Mesendoderm (in vitro differentiated cells): ENCODE data around the gene SPECC1.
"Not testable (repeated sequence)": the region's sequence is repeated elsewhere in the genome, so short reads cannot be mapped to it uniquely, and the experiment has no call there.

ENCODE experiments used
- DNase-seq: peaks from one replicate; pipeline ENCODE4 v3.0.0; 2013
- H2AK5ac ChIP-seq: 2 replicates; pipeline ENCODE4 v1.6.1; 2013; ENCODE audit warnings: low read length, inconsistent platforms
- H2BK120ac ChIP-seq: 2 replicates; pipeline ENCODE4 v1.6.1; 2013; ENCODE audit warnings: low read depth, mild to moderate bottlenecking, low read length, moderate library complexity, mixed read lengths
- H2BK15ac ChIP-seq: replicated peaks from 2 replicates; pipeline ENCODE4 v1.6.1; 2013; ENCODE audit warnings: low read depth, mild to moderate bottlenecking, moderate library complexity
- H2BK5ac ChIP-seq: 2 replicates; pipeline ENCODE4 v1.6.1; 2013; ENCODE audit warnings: low read length, inconsistent platforms
- H3K18ac ChIP-seq: 2 replicates; pipeline ENCODE4 v1.6.1; 2013; ENCODE audit warnings: mild to moderate bottlenecking, low read length, mixed read lengths
- H3K23ac ChIP-seq: one replicate; pipeline ENCODE4 v1.6.1; 2013; ENCODE audit warnings: low read length
- H3K27ac ChIP-seq: 2 replicates; pipeline ENCODE4 v1.5.1; 2013; ENCODE audit warnings: low read depth, mild to moderate bottlenecking, inconsistent platforms, low read length, moderate library complexity
- H3K27me3 ChIP-seq: 2 replicates; pipeline ENCODE4 v1.6.1; 2013; ENCODE audit warnings: low read length, control low read depth, mild to moderate bottlenecking, inconsistent platforms; ENCODE audit not compliant: insufficient read depth, poor library complexity
- H3K36me3 ChIP-seq: 2 replicates; pipeline ENCODE4 v1.6.1; 2013; ENCODE audit warnings: low read length, inconsistent platforms; ENCODE audit not compliant: control insufficient read depth, insufficient read depth
- H3K4ac ChIP-seq: one replicate; pipeline ENCODE4 v1.6.1; 2013; ENCODE audit warnings: low read depth, mild to moderate bottlenecking, low read length, moderate library complexity
- H3K4me1 ChIP-seq: 2 replicates; pipeline ENCODE4 v1.6.1; 2013; ENCODE audit warnings: low read depth, low read length, inconsistent platforms; ENCODE audit not compliant: control insufficient read depth
- H3K4me2 ChIP-seq: 2 replicates; pipeline ENCODE4 v1.6.1; 2013; ENCODE audit warnings: low read length
- H3K4me3 ChIP-seq: 2 replicates; pipeline ENCODE4 v1.5.1; 2013; ENCODE audit warnings: mild to moderate bottlenecking, low read length
- H3K56ac ChIP-seq: one replicate; pipeline ENCODE4 v1.6.1; 2013; ENCODE audit warnings: low read length
- H3K79me1 ChIP-seq: 2 replicates; pipeline ENCODE4 v1.6.1; 2013; ENCODE audit warnings: low read length, inconsistent platforms
- H3K79me2 ChIP-seq: 2 replicates; pipeline ENCODE4 v1.6.1; 2013; ENCODE audit warnings: mild to moderate bottlenecking, low read length; ENCODE audit not compliant: control insufficient read depth, insufficient read depth
- H3K9ac ChIP-seq: 2 replicates; pipeline ENCODE4 v1.6.1; 2013; ENCODE audit warnings: low read length, inconsistent platforms
- H4K5ac ChIP-seq: one replicate; pipeline ENCODE4 v1.6.1; 2013; ENCODE audit warnings: low read length
- H4K8ac ChIP-seq: one replicate; pipeline ENCODE4 v1.6.1; 2013; ENCODE audit warnings: low read depth, mild to moderate bottlenecking, control low read depth, low read length, moderate library complexity
- WGBS: extraction: QIAGEN DNeasy Blood & Tissue Kit; methylation state at CpG from one replicate; pipeline ENCODE4 v1.1.7; 2013; ENCODE audit warnings: low lambda C conversion rate, missing lambda C conversion rate; ENCODE audit not compliant: insufficient coverage; ENCODE audit errors: extremely low coverage; 5-methylcytosine and 5-hydroxymethylcytosine counted together

Gene SPECC1

DNA sequence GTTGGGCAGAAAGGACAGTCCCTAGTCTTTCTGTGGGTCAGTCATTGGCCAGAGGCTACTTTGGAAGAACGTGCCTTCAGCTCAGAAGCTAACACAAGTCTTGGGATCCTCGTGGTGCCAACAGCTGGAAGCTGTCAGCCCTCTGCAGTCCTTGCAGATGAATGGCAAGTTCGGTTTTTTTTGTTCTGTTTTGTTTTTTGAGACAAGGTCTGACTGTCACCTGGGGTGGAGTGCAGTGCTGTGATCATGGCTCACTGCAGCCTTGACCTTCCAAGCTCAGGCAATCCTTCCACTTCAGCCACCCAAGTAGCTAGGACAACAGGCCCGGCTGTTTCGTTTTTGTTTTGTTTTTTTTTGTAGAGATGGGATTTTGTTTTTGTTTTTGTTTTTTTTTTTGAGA, 149.4 kb downstream of the SPECC1 start:
- no peak overlapping the region for H4K5ac ChIP-seq
- H3K27ac ChIP-seq: no peak overlapping the region
- no peak overlapping the region for H3K4me3 ChIP-seq
- peaks cover 25% of the 10 kb centered on the region for H3K79me2 ChIP-seq
- no peaks in the 10 kb centered on the region for H3K4me1 ChIP-seq
- no peak overlapping the region for H3K56ac ChIP-seq
- H3K36me3 ChIP-seq: no peaks in the 10 kb centered on the region
- H2BK120ac ChIP-seq: no peak overlapping the region
- H3K9ac ChIP-seq: no peak overlapping the region
- no peak for DNase-seq
- no peak overlapping the region for H2BK5ac ChIP-seq
- no peak overlapping the region for H3K4me2 ChIP-seq
- H4K8ac ChIP-seq: no peak overlapping the region
- no peak overlapping the region for H2AK5ac ChIP-seq
- H3K79me1 ChIP-seq: peaks cover 14% of the 10 kb centered on the region
- H3K23ac ChIP-seq: no peak overlapping the region
- no peak overlapping the region for H3K4ac ChIP-seq
- no peak overlapping the region for H2BK15ac ChIP-seq
- WGBS: no CpG with 5 or more reads among the region's 5 CpGs
- no peak overlapping the region for H3K18ac ChIP-seq
- no peaks in the 10 kb centered on the region for H3K27me3 ChIP-seq

DNA sequence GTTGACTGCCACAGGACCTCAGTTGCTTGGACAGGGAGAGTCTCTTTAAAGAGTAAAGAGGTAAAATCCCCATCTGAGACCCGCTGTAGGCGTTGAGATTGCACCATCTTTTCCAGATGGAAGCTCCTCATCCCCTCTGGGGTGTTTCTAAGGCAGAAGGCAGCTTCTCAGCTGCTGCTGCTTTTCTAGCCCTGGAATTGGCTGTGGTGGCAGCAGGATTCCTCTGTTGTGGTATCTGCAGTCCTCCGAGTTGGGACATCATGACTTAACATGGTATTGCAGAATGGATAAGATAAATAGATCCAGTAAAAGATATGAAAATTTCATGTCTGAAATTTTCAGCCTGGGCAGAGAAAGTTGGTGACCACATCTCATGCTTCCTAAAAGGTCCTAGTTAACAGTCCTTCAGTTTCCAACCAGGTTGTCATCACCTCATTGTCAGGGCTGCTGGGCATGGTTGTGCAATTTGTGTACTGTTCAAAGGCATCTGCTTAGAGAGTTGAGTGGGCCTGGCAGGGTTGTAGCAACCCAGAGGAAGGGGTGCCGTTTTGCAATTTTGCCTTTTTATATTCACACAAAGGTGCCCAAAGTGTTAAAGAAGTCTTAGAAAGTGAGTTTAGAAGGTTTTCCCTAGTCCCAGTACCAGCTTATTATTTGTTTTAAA, 150.4 kb downstream of the SPECC1 start:
- Histone ChIP-seq H2BK120ac (no peak overlapping the region), H3K18ac (no peak overlapping the region), H3K4me3 (no peak overlapping the region), H3K4me2 (no peak overlapping the region), H4K5ac (no peak overlapping the region), H3K27ac (no peak overlapping the region), H3K4me1 (no peaks in the 10 kb centered on the region), H3K36me3 (no peaks in the 10 kb centered on the region), H3K23ac (no peak overlapping the region), H3K56ac (no peak overlapping the region), H2BK5ac (no peak overlapping the region), H2AK5ac (no peak overlapping the region), H3K4ac (no peak overlapping the region), H3K79me1 (peaks cover 14% of the 10 kb centered on the region), H3K79me2 (peaks cover 28% of the 10 kb centered on the region), H4K8ac (no peak overlapping the region), H3K27me3 (no peaks in the 10 kb centered on the region), H2BK15ac (no peak overlapping the region), H3K9ac (no peak overlapping the region)
- WGBS: no CpG with 5 or more reads among the region's 4 CpGs
- no peak for DNase-seq

GRCh38 chr17:20165516-20165915, 156.4 kb downstream of the SPECC1 start:
- not testable (repeated sequence) for H3K4ac ChIP-seq, H3K18ac ChIP-seq, H3K4me2 ChIP-seq, H4K5ac ChIP-seq, H2BK120ac ChIP-seq, H3K4me3 ChIP-seq, H3K27me3 ChIP-seq, H3K36me3 ChIP-seq, H3K27ac ChIP-seq, H2AK5ac ChIP-seq, DNase-seq, H2BK15ac ChIP-seq, H3K4me1 ChIP-seq, H3K9ac ChIP-seq, H3K79me1 ChIP-seq, H3K56ac ChIP-seq, H3K23ac ChIP-seq, H2BK5ac ChIP-seq, H4K8ac ChIP-seq
- no CpG with 5 or more reads among the region's 4 CpGs for WGBS
- peaks cover 16% of the 10 kb centered on the region for H3K79me2 ChIP-seq

GRCh38 chr17:20170085-20170484, 160.9 kb downstream of the SPECC1 start:
- Histone ChIP-seq H2AK5ac (no peak overlapping the region), H3K27ac (no peak overlapping the region), H3K56ac (no peak overlapping the region), H3K79me2 (peaks cover 35% of the 10 kb centered on the region), H3K36me3 (no peaks in the 10 kb centered on the region), H2BK5ac (no peak overlapping the region), H3K18ac (no peak overlapping the region), H3K4me3 (no peak overlapping the region), H3K27me3 (no peaks in the 10 kb centered on the region), H3K4me1 (peaks cover 5% of the 10 kb centered on the region), H4K5ac (no peak overlapping the region), H2BK120ac (no peak overlapping the region), H3K9ac (no peak overlapping the region), H2BK15ac (no peak overlapping the region), H3K23ac (no peak overlapping the region), H3K79me1 (peaks cover 11% of the 10 kb centered on the region), H3K4me2 (no peak overlapping the region), H3K4ac (no peak overlapping the region), H4K8ac (no peak overlapping the region)
- WGBS: no CpG with 5 or more reads among the region's 3 CpGs
- no peak for DNase-seq

GRCh38 chr17:20171741-20172365, 162.7 kb downstream of the SPECC1 start:
- WGBS: no CpG with 5 or more reads among the region's 2 CpGs
- no peak overlapping the region for H3K4ac ChIP-seq
- H3K4me3 ChIP-seq: no peak overlapping the region
- H2BK15ac ChIP-seq: no peak overlapping the region
- peaks cover 5% of the 10 kb centered on the region for H3K4me1 ChIP-seq
- H3K27me3 ChIP-seq: no peaks in the 10 kb centered on the region
- DNase-seq: peak; percentile 90
- no peak overlapping the region for H2BK5ac ChIP-seq
- H3K79me1 ChIP-seq: peaks cover 13% of the 10 kb centered on the region
- H3K36me3 ChIP-seq: no peaks in the 10 kb centered on the region
- H3K27ac ChIP-seq: no peak overlapping the region
- peaks cover 39% of the 10 kb centered on the region for H3K79me2 ChIP-seq
- H3K56ac ChIP-seq: no peak overlapping the region
- no peak overlapping the region for H3K18ac ChIP-seq
- no peak overlapping the region for H3K4me2 ChIP-seq
- H4K5ac ChIP-seq: no peak overlapping the region
- no peak overlapping the region for H2AK5ac ChIP-seq
- no peak overlapping the region for H3K9ac ChIP-seq
- H2BK120ac ChIP-seq: no peak overlapping the region
- no peak overlapping the region for H4K8ac ChIP-seq
- no peak overlapping the region for H3K23ac ChIP-seq

GRCh38 chr17:20172376-20172775, 163.2 kb downstream of the SPECC1 start:
- H3K36me3 ChIP-seq: no peaks in the 10 kb centered on the region
- H3K27me3 ChIP-seq: no peaks in the 10 kb centered on the region
- peak; percentile 50 for DNase-seq
- no peak overlapping the region for H3K23ac ChIP-seq
- H3K56ac ChIP-seq: peak overlapping the region; percentile 12
- H2BK120ac ChIP-seq: no peak overlapping the region
- H2BK5ac ChIP-seq: no peak overlapping the region
- H3K18ac ChIP-seq: no peak overlapping the region
- no peak overlapping the region for H2BK15ac ChIP-seq
- peaks cover 40% of the 10 kb centered on the region for H3K79me2 ChIP-seq
- H3K27ac ChIP-seq: no peak overlapping the region
- H2AK5ac ChIP-seq: no peak overlapping the region
- no peak overlapping the region for H4K8ac ChIP-seq
- peaks cover 14% of the 10 kb centered on the region for H3K79me1 ChIP-seq
- no CpG with 5 or more reads among the region's 2 CpGs for WGBS
- H3K9ac ChIP-seq: no peak overlapping the region
- no peak overlapping the region for H3K4me3 ChIP-seq
- no peak overlapping the region for H3K4me2 ChIP-seq
- no peak overlapping the region for H4K5ac ChIP-seq
- H3K4me1 ChIP-seq: peaks cover 5% of the 10 kb centered on the region
- no peak overlapping the region for H3K4ac ChIP-seq
